Cardiac septum (tissue), 1 donor: ENCODE data around the gene NOXO1. TPM values are rescaled to one million over a fixed set of nuclear protein-coding genes. Genes with fewer than 3 reads are reported as not detected.

Experiments
- DNase-seq: peaks from one replicate; pipeline ENCODE4 v3.0.0-alpha.2; 2020; ENCODE audit warnings: low spot score
- intact Hi-C: fragments of 100-400 bp; cut with DNase I; formaldehyde crosslinking; loops from one replicate; pipeline ENCODE4 v1.14.0; 2022
- total RNA-seq: library from RNA; stranded (reverse); fragmentation: NEBNext Ultra II Directional; extraction: Animal tissue kit (Norgen Biotek cat#: 25700); gene quantifications from one replicate; pipeline ENCODE4 v1.2.1, GENCODE V29; 2021
- donor health status: DM: no; HTN: no; CAD: no.

NOXO1 gene
- total RNA-seq, 1 donor from 2014 or later, result not detected

- intact Hi-C loops, result no loop called here
- no peak for DNase-seq
Observed at GRCh38 chr16:1999866-2000514, 18.7 kb upstream of the NOXO1 start.

GRCh38 chr16:1998852-1999801 lies 17.9 kb upstream of the NOXO1 start:
- intact Hi-C loops, result no loop called here
- DNase-seq, result no peak

- intact Hi-C loops, result no loop called here
- no peak for DNase-seq
Observed at GRCh38 chr16:1998360-1998835, 17.1 kb upstream of the NOXO1 start.

- intact Hi-C loops, result no loop called here
- no peak for DNase-seq
Observed at GRCh38 chr16:1997494-1998359, 16.5 kb upstream of the NOXO1 start.

GRCh38 chr16:1993731-1994131 lies 12.5 kb upstream of the NOXO1 start:
- DNase-seq, result no peak

GRCh38 chr16:1992704-1993317 lies 11.5 kb upstream of the NOXO1 start:
- intact Hi-C loops, result no loop called here
- DNase-seq, result no peak

More at GRCh38 chr16:1993731-1994131, 12.5 kb upstream of the NOXO1 start:
- intact Hi-C loops, result no loop called here

DNA sequence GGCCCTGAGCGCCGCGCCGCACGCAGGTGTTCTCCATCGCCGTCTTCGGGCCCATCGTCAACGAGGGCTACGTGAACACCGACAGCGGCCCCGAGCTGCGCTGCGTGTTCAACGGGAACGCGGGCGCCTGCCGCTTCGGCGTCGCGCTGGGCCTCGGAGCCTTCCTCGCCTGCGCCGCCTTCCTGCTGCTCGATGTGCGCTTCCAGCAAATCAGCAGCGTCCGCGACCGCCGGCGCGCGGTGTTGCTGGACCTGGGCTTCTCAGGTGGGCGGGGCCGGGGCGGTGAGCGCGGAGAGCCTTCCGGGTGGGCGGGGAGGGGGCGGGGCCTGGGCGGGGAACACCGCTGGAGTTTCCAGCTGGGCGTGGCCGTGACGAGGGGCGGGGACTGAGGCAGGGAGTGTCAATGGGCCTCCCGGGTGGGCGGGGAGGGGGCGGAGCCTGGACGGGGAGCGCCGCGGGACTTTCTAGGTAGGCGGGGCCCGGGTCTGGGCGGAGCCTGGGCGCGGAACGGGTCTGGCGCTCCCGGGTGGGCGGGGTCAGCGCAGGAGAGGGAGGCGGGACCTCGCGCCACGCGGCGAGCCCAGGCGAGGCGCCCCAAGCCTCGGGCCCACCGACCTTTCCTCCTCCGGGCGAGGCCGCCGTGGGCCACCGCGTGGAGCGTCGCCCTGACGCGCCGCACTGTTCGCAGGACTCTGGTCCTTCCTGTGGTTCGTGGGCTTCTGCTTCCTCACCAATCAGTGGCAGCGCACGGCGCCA lies 10.9 kb upstream of the NOXO1 start:
- intact Hi-C loops, result no loop called here
- DNase-seq, result peak; percentile 99

GRCh38 chr16:1991588-1991947 lies 10.3 kb upstream of the NOXO1 start:
- no peak for DNase-seq
- intact Hi-C loops, result no loop called here

DNA sequence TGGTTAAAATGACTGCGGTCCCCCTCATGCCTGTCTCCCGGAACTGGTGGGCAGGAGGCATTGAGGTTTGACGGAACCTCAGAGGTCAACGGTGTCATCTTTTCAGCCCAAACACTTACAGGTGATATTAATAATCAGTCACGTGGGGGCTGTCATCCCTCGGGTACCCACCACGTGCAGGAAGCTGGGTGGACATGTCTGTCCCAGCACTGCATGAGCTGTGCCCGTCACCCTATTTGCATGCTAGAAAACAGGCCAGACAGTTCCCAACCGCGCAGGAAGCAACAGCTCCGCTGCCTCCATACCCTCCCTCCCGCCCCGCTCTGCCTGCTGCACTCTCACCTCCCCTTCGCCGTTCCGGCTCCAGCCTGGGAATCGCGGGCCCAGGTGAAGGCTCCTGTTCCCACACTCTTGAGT lies 9.9 kb upstream of the NOXO1 start:
- no peak for DNase-seq
- intact Hi-C loops, result no loop called here

- intact Hi-C loops, result no loop called here
- DNase-seq, result no peak
Observed at GRCh38 chr16:1990351-1991134, 9.3 kb upstream of the NOXO1 start.

DNA sequence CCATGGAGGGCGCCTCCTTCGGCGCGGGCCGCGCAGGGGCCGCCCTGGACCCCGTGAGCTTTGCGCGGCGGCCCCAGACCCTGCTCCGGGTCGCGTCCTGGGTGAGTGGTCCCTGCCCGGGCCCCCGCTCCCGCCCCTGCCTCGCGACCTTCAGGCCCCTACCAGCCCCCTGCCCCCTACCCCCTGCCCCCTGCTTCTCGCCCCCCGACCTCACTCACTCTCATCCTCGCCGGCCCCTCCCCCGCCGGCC lies 8.8 kb upstream of the NOXO1 start:
- intact Hi-C loops, result no loop called here
- no peak for DNase-seq

GRCh38 chr16:1989209-1990100 lies 8.2 kb upstream of the NOXO1 start, which contains the start of gene SYNGR3:
TSS of gene SYNGR3 (plus strand) at chr16:1989970. CDS start at chr16:1990103, 133 bp downstream.
- DNase-seq, result no peak
- intact Hi-C loops, result no loop called here

- no peak for DNase-seq
- intact Hi-C loops, result no loop called here
Observed at GRCh38 chr16:1987198-1987597, 5.9 kb upstream of the NOXO1 start.

DNA sequence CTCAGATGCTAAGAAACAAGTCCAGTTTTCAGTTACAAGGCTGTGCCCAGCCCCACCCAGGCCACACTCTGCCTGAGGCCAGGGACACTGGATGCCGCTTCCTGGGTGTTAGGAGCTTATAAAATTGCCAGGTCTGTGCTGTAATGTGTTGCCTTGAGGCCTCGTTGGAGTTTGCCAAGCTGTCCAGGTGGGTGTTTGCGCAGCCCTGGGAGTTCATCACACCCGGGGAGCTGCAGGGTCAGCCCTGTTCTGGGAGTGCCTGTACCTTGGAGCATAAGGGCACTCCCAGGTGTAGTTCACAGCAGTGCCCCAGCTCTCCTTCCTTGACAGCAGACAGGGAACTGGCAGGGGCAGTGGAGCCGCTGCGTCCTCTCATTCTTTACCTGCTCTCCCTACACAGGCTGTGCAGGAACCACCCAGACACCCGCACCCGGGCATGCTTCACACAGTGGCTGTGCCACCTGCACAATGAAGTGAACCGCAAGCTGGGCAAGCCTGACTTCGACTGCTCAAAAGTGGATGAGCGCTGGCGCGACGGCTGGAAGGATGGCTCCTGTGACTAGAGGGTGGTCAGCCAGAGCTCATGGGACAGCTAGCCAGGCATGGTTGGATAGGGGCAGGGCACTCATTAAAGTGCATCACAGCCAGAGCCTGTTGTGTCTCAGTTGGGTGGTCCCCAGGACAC lies 4.3 kb upstream of the NOXO1 start:
- intact Hi-C loops, result no loop called here
- no peak for DNase-seq

DNA sequence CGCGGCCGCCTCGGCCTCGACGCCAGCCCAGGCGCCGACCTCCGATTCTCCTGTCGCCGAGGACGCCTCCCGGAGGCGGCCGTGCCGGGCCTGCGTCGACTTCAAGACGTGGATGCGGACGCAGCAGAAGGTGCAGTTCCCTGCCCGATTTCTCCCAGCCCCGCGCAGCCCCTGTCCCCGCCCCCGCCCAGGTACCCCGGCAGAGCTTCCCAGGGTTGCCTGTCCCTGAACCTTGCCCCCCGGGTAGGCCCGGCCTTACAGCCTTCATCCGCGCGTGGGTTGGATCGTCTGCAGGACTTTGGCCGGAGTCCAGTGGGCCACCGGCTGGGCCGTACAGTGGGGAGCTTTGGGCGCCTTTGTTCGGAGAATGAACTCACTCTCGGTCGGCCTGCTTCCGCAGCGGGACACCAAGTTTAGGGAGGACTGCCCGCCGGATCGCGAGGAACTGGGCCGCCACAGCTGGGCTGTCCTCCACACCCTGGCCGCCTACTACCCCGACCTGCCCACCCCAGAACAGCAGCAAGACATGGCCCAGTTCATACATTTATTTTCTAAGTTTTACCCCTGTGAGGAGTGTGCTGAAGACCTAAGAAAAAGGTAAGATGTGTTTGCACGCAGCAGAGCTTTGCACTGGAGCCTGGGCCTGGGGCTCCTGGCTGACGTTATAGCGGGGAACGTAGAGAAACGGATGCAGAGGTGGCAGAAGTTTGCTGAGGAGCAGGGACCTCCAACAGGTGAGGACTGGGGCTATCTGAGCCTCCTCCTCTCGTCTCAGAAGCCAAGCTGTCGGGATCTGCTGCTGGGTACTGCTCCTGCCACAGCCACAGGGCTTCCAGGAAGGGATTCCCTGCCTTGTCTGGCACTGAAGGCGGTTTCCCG lies 3.3 kb upstream of the NOXO1 start:
- intact Hi-C loops, result no loop called here
- DNase-seq, result no peak
